GM19099 (cell line): ENCODE measurements around the gene ERBB4.

Experiments
- POLR2A ChIP-seq: IDR thresholded peaks from 3 replicates; pipeline ENCODE4 v1.6.1; 2011; ENCODE audit warnings: low read depth; ENCODE audit not compliant: insufficient read length; ENCODE audit errors: extremely low read depth

ERBB4 gene

DNA sequence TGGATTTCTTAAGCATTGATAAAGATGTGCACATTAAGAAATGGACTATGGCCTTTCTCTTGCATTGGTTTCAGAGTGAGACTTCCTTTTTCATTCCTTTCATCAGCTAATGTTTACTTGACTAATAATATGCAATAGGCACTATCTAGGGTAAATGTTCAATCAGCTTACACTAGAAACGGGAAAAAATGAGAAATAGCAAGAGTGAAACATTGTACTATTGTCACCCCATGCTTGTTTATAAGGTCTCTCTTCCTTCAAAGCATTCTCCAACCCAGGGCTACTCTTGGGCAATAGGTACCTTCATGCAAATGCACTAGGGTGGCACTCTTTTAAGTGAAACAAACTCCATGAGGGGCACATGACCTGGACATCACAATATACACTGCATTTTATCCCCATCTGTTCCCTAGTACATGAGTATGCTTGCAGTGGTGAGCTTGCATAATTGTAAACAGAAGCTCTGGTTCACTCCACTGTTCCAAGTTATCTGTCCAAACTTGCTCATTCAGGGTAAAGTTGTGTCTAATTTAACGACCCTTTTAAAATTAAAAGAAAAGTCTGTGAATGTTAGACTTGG lies 402.3 kb downstream of the ERBB4 start:
- TF ChIP-seq POLR2A = no peak

GRCh38 chr2:212135739-212136138 lies 402.9 kb downstream of the ERBB4 start:
- no peak for TF ChIP-seq POLR2A

DNA sequence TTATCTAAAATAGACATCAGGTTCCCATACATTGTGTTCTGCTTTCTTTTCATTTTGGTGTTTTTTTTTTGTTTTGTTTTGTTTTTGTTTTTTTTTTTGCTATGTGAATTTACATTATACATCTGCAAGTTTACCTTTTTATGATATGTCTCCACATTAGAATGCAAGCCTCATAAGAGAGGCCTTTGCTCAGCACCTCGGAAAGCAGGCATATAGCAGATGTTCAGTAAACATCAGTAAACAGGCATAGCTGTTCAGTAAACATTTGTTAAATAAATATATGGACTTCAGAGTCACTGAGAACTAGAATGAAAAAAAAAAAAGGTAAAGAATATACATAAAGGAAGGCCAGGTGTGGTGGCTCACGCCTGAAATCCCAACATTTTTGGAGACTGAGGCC lies 405.3 kb downstream of the ERBB4 start:
- TF ChIP-seq POLR2A = no peak

DNA sequence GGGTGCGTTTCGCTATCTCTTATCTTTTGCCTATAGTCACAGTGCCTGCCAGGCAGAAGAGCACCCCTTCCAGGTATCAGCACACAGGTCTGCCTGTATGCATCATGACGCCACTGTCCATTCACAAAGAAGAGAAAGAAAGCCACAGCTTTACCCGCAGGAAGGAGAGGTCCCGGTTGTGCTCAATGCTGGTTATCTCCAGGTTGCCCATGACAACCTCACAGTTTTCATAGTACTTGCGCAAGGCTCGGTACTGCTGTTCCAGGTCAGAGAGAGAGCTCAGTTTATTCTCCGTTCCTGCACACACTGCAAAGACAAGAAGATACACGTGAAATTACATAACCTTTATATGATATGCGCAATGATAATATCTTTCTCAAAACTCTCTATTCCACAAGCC lies 414.0 kb downstream of the ERBB4 start:
- TF ChIP-seq POLR2A = no peak

GRCh38 chr2:212119591-212119990 lies 419.0 kb downstream of the ERBB4 start:
- no peak for TF ChIP-seq POLR2A

DNA sequence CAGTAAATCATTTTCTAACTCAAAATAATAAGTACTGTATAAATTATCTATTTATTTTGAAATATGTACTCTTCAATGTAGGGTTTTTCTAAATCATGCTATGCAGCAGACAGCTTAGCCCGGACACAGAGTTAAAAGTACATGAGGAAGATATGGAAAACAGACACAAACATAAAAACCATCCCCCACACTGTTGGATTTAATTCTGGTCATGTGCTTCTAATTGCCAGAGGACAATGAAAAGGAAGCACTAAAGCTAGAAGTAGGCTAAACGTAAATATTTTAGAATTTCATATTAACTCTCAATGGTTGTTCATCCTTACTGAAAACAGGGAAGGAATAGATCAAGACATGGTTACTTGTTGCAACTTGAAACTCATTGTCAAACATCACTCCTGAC lies 420.7 kb downstream of the ERBB4 start:
- TF ChIP-seq POLR2A = no peak

DNA sequence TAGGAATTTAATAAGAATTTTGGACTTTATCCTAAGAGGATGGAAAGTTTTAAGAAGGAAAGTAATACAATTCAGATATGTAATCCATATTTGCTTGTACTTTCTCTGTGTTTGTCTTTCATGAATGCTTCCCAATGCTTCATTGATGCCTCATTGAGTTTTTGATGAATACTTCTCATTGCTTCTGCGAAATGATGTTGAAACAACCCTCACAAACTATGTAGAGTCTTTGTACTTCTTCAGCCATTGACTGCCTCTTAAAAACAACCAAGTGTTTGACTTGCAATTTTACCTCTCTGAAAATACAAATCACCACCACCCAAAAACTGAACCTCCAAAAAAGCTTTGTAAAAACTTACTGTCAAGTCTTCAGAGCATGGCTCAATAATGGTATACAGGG lies 424.1 kb downstream of the ERBB4 start:
- TF ChIP-seq POLR2A = no peak

GRCh38 chr2:212112401-212112800 lies 426.2 kb downstream of the ERBB4 start:
- TF ChIP-seq POLR2A = no peak

DNA sequence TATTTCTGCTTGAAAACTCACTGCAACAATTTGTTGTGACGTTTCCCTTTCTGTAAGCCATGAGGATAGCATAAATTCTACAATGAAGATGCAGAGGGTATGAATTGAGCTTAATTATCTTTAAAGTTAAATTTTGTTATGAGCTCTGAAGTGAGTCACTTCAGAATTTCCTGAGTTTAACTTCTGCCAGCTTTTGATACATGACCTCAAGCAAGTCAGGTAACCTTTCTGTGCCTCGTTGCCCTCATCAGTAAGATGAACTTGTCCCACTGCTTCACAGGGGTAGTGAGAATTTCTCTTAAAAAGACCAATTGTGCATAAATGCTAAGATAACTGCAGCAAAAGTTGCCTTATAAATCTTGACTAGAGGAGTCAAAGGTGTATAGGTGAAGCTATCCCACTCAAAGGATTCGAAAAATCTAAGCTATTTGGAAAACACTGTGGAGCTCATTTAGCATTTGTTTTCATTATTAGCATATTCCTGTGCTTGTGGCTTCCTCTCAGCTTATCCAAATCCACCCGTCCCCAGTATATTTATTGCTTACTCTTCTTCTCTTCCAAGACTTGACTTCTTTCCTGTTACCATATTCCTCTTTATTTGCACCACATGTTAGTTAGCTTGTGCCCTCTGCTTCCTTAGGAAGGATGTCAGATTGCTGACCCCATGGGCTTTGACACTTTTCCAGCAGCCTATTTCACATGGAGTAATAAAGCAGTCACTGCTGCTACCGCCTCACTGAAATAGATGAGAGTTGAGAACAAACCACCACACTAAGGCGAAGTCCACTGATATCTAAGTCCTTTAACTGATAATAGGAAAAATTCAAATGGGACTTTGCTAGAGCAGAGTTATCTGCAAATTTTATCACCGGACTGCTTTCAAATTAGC lies 428.6 kb downstream of the ERBB4 start:
- no peak for TF ChIP-seq POLR2A

DNA sequence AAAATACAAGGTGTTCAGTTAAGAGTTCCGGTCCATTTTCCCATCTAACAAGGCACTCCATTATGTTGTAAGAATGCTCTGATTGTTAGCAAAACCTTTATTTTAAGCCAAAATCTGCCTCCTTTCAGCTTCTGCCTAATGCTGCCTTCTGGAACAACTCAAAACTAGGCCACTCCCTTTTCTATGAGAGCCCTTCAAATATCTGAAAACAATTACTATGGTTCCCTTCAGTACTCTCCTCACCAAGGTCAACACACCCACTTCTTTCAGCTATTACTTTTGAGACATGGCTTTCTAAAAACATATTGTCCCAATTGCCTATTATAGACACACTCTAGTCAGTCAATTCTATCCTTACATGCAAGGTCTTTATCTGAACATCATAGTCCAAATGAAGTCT lies 429.4 kb downstream of the ERBB4 start:
- TF ChIP-seq POLR2A = no peak

DNA sequence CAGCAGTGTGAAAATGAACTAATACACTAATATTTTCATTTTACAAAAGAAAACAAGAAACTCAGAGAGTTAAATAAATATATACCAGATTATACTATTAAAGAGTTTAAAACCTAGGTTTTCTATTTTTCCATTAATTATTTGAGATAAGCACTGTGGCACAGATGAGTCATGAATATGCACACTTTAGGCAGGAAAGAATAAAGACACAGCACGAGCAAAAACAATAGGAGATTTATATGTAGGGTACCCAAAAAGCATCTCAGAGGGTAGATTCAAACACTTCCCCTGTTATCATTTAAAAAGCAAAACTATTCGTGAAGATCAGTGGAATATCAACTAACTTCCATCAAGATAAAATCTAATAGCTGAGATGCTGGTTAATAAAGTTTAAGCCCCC lies 430.6 kb downstream of the ERBB4 start:
- no peak for TF ChIP-seq POLR2A

- TF ChIP-seq POLR2A = no peak
Measured at GRCh38 chr2:212107014-212107413, 431.6 kb downstream of the ERBB4 start.

DNA sequence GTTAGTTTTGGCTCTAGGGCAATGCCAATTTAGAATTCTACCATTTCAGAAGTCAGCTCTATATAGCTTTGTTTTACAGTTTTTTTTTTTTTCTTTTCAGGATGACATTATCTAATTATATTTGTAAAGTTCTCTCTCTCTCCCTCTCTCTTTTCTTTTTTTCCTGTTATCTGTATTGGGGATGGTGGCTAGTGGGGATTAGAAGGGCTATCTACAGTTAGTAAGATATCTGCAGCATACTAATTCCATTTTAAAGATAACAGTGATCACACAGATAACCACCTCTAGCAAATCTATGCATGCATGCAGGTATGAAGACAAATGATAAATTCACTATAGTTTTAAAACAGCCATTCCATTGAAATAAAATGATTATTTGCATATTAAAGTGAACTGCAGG lies 438.9 kb downstream of the ERBB4 start:
- TF ChIP-seq POLR2A = no peak

DNA sequence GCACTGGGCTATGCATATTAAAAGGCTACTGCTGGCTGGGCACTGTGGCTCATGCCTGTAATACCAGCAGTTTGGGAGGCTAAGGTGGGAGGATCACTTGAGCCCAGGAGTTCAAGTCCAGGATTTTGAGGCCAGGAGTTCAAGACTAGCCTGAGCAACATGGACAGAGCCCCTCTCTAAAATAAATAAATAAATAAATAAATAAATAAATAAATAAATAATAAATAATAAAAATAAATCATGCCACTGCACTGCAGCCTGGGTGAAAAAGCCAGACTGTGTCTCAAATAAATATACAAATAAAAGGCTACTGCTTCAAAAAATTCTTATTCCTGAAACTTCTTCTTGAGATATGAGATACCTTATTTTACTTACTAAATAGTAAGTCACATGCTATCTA lies 439.6 kb downstream of the ERBB4 start:
- TF ChIP-seq POLR2A = no peak

- no peak for TF ChIP-seq POLR2A
Measured at GRCh38 chr2:212097001-212097400, 441.6 kb downstream of the ERBB4 start.

DNA sequence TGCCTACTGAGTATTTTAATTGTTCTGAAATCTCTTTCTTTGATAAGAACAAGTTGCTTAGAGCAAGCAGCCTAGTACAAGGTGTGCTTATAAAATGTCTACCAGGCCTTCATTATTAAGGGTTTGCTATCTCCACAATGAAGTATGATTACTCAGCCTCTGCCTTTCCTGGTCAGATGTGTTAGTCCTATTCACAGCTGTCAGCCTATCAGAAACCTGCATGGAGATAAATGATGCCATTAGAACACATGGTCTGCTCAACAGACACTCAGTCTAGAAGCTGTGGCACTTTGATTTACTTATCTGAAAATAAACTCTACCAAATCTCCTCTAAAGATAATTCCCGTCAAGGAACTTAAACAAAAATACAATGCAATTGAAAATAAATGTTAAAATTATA lies 448.7 kb downstream of the ERBB4 start:
- TF ChIP-seq POLR2A = no peak
